Naive thymus-derived CD4-positive, alpha-beta T cell (primary cell): Measurements from ENCODE around the gene RERE. TPM values are rescaled to one million over a fixed set of nuclear protein-coding genes. Genes with fewer than 3 reads are reported as not detected.

ENCODE experiments used
- ATAC-seq: fragments of 150-1000 bp; cut with Tn5 transposase; 2 replicates; pipeline ENCODE4 v1.10.0; 2021; ENCODE audit warnings: mild to moderate bottlenecking, moderate library complexity
- CTCF ChIA-PET: fragments of 350-600 bp; sonication (Branson Sonifier 250); formaldehyde crosslinking; loops from one replicate; lab custom pipeline; 2021; ENCODE audit warnings: antibody characterized with exemption; lab: Charles Lee
- POLR2A ChIA-PET: fragments of 350-600 bp; sonication (Branson Sonifier 250); formaldehyde crosslinking; loops from one replicate; lab custom pipeline; 2021; ENCODE audit warnings: antibody characterized with exemption, inconsistent platforms; lab: Charles Lee
- DNase-seq, 9 donors: peaks; one replicate each; pipeline versions ENCODE4 v3.0.0 to v3.0.0-alpha.2; 2020 to 2022; ENCODE audit warnings: mixed read lengths in 1 of 9
- H3K27ac ChIP-seq: one replicate; pipeline ENCODE4 v1.7.0; 2013; ENCODE audit warnings: mild to moderate bottlenecking, low read depth, low read length, moderate library complexity
- H3K27me3 ChIP-seq, 2 donors: one replicate each; pipeline ENCODE4 v1.7.0; 2013; ENCODE audit warnings: low read length in 2 of 2, mild to moderate bottlenecking in 2 of 2, moderate library complexity in 2 of 2; ENCODE audit not compliant: control insufficient read depth in 2 of 2, insufficient read depth in 2 of 2
- H3K36me3 ChIP-seq, 3 experiments: 1 replicate in 2 of 3; 2 replicates in 1 of 3; pipeline ENCODE4 v1.7.0; 2013; ENCODE audit warnings: low read length in 3 of 3, mild to moderate bottlenecking in 3 of 3, moderate library complexity in 1 of 3; ENCODE audit not compliant: insufficient read depth in 3 of 3, control insufficient read depth in 2 of 3
- H3K4me1 ChIP-seq, 2 donors: one replicate each; pipeline ENCODE4 v1.7.0; 2013; ENCODE audit warnings: low read length in 2 of 2, mild to moderate bottlenecking in 2 of 2, moderate library complexity in 1 of 2; ENCODE audit not compliant: control insufficient read depth in 2 of 2, insufficient read depth in 2 of 2
- H3K4me3 ChIP-seq: 2 replicates; pipeline ENCODE4 v1.7.0; 2013; ENCODE audit warnings: mild to moderate bottlenecking, low read length
- H3K9me3 ChIP-seq, 3 experiments: 1 replicate in 2 of 3; 2 replicates in 1 of 3; pipeline ENCODE4 v1.7.0; 2013; ENCODE audit warnings: low read length in 3 of 3; ENCODE audit not compliant: control insufficient read depth in 2 of 3
- H3K27ac Mint-ChIP-seq, 9 donors: one replicate each; pipeline ENCODE4 v1.8.0; 2020 to 2022; ENCODE audit warnings: mixed read lengths in 9 of 9, mild to moderate bottlenecking in 8 of 9, moderate library complexity in 5 of 9, inconsistent platforms in 2 of 9
- H3K27me3 Mint-ChIP-seq, 5 donors: one replicate each; pipeline ENCODE4 v1.8.0; 2021 to 2022; ENCODE audit warnings: mixed read lengths in 5 of 5, mild to moderate bottlenecking in 1 of 5
- H3K36me3 Mint-ChIP-seq, 5 donors: one replicate each; pipeline ENCODE4 v1.8.0; 2020 to 2022; ENCODE audit warnings: mixed read lengths in 5 of 5, mild to moderate bottlenecking in 3 of 5, inconsistent platforms in 1 of 5
- H3K4me1 Mint-ChIP-seq, 7 donors: one replicate each; pipeline ENCODE4 v1.8.0; 2020 to 2022; ENCODE audit warnings: mixed read lengths in 7 of 7, mild to moderate bottlenecking in 3 of 7, inconsistent platforms in 1 of 7
- H3K4me3 Mint-ChIP-seq, 10 donors: one replicate each; pipeline ENCODE4 v1.8.0; 2020 to 2022; ENCODE audit warnings: mild to moderate bottlenecking in 10 of 10, mixed read lengths in 10 of 10, moderate library complexity in 6 of 10, inconsistent platforms in 2 of 10
- H3K9me3 Mint-ChIP-seq, 11 donors: one replicate each; pipeline ENCODE4 v1.8.0; 2020 to 2022; ENCODE audit warnings: mixed read lengths in 11 of 11, mild to moderate bottlenecking in 4 of 11, inconsistent platforms in 1 of 11, moderate library complexity in 1 of 11
- intact Hi-C, 2 donors: fragments of 100-400 bp; cut with micrococcal nuclease; formaldehyde crosslinking; loops; one replicate each; pipeline ENCODE4 v1.15.1; 2023
- polyA plus RNA-seq, 2 donors: library from polyadenylated mRNA; unstranded; fragments of 300-500 nt; fragmentation: Illumina TruSeq; gene quantifications; one replicate each; pipeline ENCODE4 v1.2.3, GENCODE V29; 2021
- total RNA-seq, 6 experiments: library from RNA in 5 of 6; stranded (reverse) in 5 of 6; gene quantifications; 1 replicate in 5 of 6; 2 replicates in 1 of 6; pipeline ENCODE4 v1.2.3 and lab custom pipeline; 2021 to 2026

Gene RERE
- total and polyA plus RNA-seq, 7 experiments from 2014 or later = 7.3 to 114 (median 106) TPM

GRCh38 chr1:8800416-8800815, 17.0 kb downstream of the RERE start:
- Histone ChIP-seq H3K27me3 (no peaks in the 10 kb centered on the region), H3K4me3 (no peak overlapping the region), H3K36me3 (no peaks in the 10 kb centered on the region), H3K27ac (no peak overlapping the region), H3K4me1 (no peaks in the 10 kb centered on the region), H3K9me3 (no peaks in the 10 kb centered on the region)
- Mint-ChIP-seq H3K4me1 (peaks cover 2 to 17% (median 9%) of the 10 kb centered on the region in 7 donors), H3K9me3 (no peaks in the 10 kb centered on the region), H3K4me3 (no peak overlapping the region), H3K36me3 (peaks cover 0 to 16% (median 5%) of the 10 kb centered on the region in 5 donors), H3K27me3 (no peaks in the 10 kb centered on the region), H3K27ac (no peak overlapping the region)
- ChIA-PET POLR2A (no interaction called here), CTCF (interaction anchor here (0.9 kb wide), 1 partner anchor 16 kb away, joined by 3 read pairs; no protein-coding TSS in a partner anchor)
- DNase-seq (no peak), ATAC-seq (no peak)
- intact Hi-C loops = no loop called here

- peaks cover 2 to 12% (median 7%) of the 10 kb centered on the region in 7 donors for H3K4me1 Mint-ChIP-seq
- CTCF ChIA-PET = no interaction called here
- H3K27ac ChIP-seq = no peak overlapping the region
- intact Hi-C loops = no loop called here
- no peaks in the 10 kb centered on the region for H3K9me3 Mint-ChIP-seq
- no peak for ATAC-seq
- H3K4me3 Mint-ChIP-seq = no peak overlapping the region
- peaks cover 4 to 19% (median 8%) of the 10 kb centered on the region in 5 donors for H3K36me3 Mint-ChIP-seq
- no peaks in the 10 kb centered on the region for H3K9me3 ChIP-seq
- H3K4me1 ChIP-seq = no peaks in the 10 kb centered on the region
- H3K27ac Mint-ChIP-seq = no peak overlapping the region
- no peak for DNase-seq
- no peaks in the 10 kb centered on the region for H3K27me3 Mint-ChIP-seq
- POLR2A ChIA-PET = no interaction called here
- no peaks in the 10 kb centered on the region for H3K27me3 ChIP-seq
- no peaks in the 10 kb centered on the region for H3K36me3 ChIP-seq
- H3K4me3 ChIP-seq = no peak overlapping the region
Measured at GRCh38 chr1:8797216-8797615, 20.2 kb downstream of the RERE start.

- no peak for ATAC-seq
- Histone ChIP-seq H3K9me3 (no peaks in the 10 kb centered on the region), H3K4me1 (no peaks in the 10 kb centered on the region), H3K36me3 (no peaks in the 10 kb centered on the region), H3K27me3 (no peaks in the 10 kb centered on the region), H3K4me3 (no peak overlapping the region), H3K27ac (no peak overlapping the region)
- no peaks in the 10 kb centered on the region for H3K9me3 Mint-ChIP-seq
- H3K36me3 Mint-ChIP-seq = peaks cover 4 to 23% (median 8%) of the 10 kb centered on the region in 5 donors
- peaks cover 2 to 12% (median 7%) of the 10 kb centered on the region in 7 donors for H3K4me1 Mint-ChIP-seq
- ChIA-PET POLR2A (no interaction called here), CTCF (no interaction called here)
- H3K27ac Mint-ChIP-seq = peak overlapping the region in 3 of 9 donors; percentile 21 to 84 (median 59)
- intact Hi-C loops = no loop called here
- DNase-seq = no peak
- no peak overlapping the region for H3K4me3 Mint-ChIP-seq
- no peaks in the 10 kb centered on the region for H3K27me3 Mint-ChIP-seq
Measured at GRCh38 chr1:8796812-8797211, 20.6 kb downstream of the RERE start.

- H3K27ac Mint-ChIP-seq = no peak overlapping the region
- no peaks in the 10 kb centered on the region for H3K9me3 ChIP-seq
- CTCF ChIA-PET = no interaction called here
- no peaks in the 10 kb centered on the region for H3K4me1 ChIP-seq
- no peaks in the 10 kb centered on the region for H3K9me3 Mint-ChIP-seq
- no peak overlapping the region for H3K27ac ChIP-seq
- H3K27me3 Mint-ChIP-seq = no peaks in the 10 kb centered on the region
- peak in 1 of 9 donors; percentile 5 for DNase-seq
- ATAC-seq = no peak
- H3K36me3 Mint-ChIP-seq = peaks cover 4 to 27% (median 8%) of the 10 kb centered on the region in 5 donors
- H3K36me3 ChIP-seq = no peaks in the 10 kb centered on the region
- no peak overlapping the region for H3K4me3 Mint-ChIP-seq
- POLR2A ChIA-PET = no interaction called here
- H3K27me3 ChIP-seq = no peaks in the 10 kb centered on the region
- intact Hi-C loops = loop anchor here in 1 of 2 donors (5.0 kb wide), 1 partner anchor 53 kb away; no protein-coding TSS in a partner anchor
- H3K4me3 ChIP-seq = no peak overlapping the region
- peaks cover 2 to 15% (median 7%) of the 10 kb centered on the region in 7 donors for H3K4me1 Mint-ChIP-seq
Measured at GRCh38 chr1:8794605-8795004, 22.8 kb downstream of the RERE start.

- ATAC-seq (no peak), DNase-seq (no peak)
- Mint-ChIP-seq H3K9me3 (no peaks in the 10 kb centered on the region), H3K36me3 (peaks cover 1 to 32% (median 9%) of the 10 kb centered on the region in 5 donors), H3K27me3 (no peaks in the 10 kb centered on the region), H3K4me3 (no peak overlapping the region), H3K4me1 (peaks cover 1 to 17% (median 8%) of the 10 kb centered on the region in 7 donors), H3K27ac (no peak overlapping the region)
- intact Hi-C loops = loop anchor here in 1 of 2 donors (5.0 kb wide), 1 partner anchor 55 kb away; no protein-coding TSS in a partner anchor
- ChIA-PET POLR2A (interaction anchor here (1.6 kb wide), 1 partner anchor 26 kb away, joined by 4 read pairs; the partner anchor contains the start of gene RERE), CTCF (no interaction called here)
- no peaks in the 10 kb centered on the region for H3K36me3 ChIP-seq
- no peaks in the 10 kb centered on the region for H3K4me1 ChIP-seq
- no peak overlapping the region for H3K27ac ChIP-seq
- no peak overlapping the region for H3K4me3 ChIP-seq
- no peaks in the 10 kb centered on the region for H3K9me3 ChIP-seq
- H3K27me3 ChIP-seq = no peaks in the 10 kb centered on the region
Measured at GRCh38 chr1:8791819-8792218, 25.6 kb downstream of the RERE start.

GRCh38 chr1:8790987-8791386, 26.5 kb downstream of the RERE start:
- POLR2A ChIA-PET = interaction anchor here (1.6 kb wide), 1 partner anchor 26 kb away, joined by 4 read pairs; the partner anchor contains the start of gene RERE
- intact Hi-C loops = loop anchor here in 1 of 2 donors (5.0 kb wide), 1 partner anchor 56 kb away; no protein-coding TSS in a partner anchor
- peaks cover 0 to 12% (median 7%) of the 10 kb centered on the region in 7 donors for H3K4me1 Mint-ChIP-seq
- Histone ChIP-seq H3K4me3 (no peak overlapping the region), H3K4me1 (no peaks in the 10 kb centered on the region), H3K27me3 (no peaks in the 10 kb centered on the region), H3K27ac (no peak overlapping the region), H3K36me3 (no peaks in the 10 kb centered on the region), H3K9me3 (no peaks in the 10 kb centered on the region)
- peaks cover 0 to 28% (median 9%) of the 10 kb centered on the region in 5 donors for H3K36me3 Mint-ChIP-seq
- H3K27me3 Mint-ChIP-seq = no peaks in the 10 kb centered on the region
- H3K27ac Mint-ChIP-seq = no peak overlapping the region
- H3K9me3 Mint-ChIP-seq = no peaks in the 10 kb centered on the region
- no peak overlapping the region for H3K4me3 Mint-ChIP-seq
- CTCF ChIA-PET = no interaction called here
- ATAC-seq = no peak
- no peak for DNase-seq

GRCh38 chr1:8790478-8790877, 27.0 kb downstream of the RERE start:
- intact Hi-C loops = loop anchor here in 1 of 2 donors (5.0 kb wide), 1 partner anchor 57 kb away; no protein-coding TSS in a partner anchor
- Histone ChIP-seq H3K36me3 (no peaks in the 10 kb centered on the region), H3K4me1 (no peaks in the 10 kb centered on the region), H3K4me3 (no peak overlapping the region), H3K27me3 (no peaks in the 10 kb centered on the region), H3K9me3 (no peaks in the 10 kb centered on the region), H3K27ac (no peak overlapping the region)
- Mint-ChIP-seq H3K36me3 (peaks cover 0 to 31% (median 9%) of the 10 kb centered on the region in 5 donors), H3K4me1 (peaks cover 0 to 12% (median 7%) of the 10 kb centered on the region in 7 donors), H3K27ac (no peak overlapping the region), H3K4me3 (no peak overlapping the region), H3K9me3 (no peaks in the 10 kb centered on the region), H3K27me3 (no peaks in the 10 kb centered on the region)
- ATAC-seq (no peak), DNase-seq (no peak)
- POLR2A ChIA-PET = no interaction called here
- CTCF ChIA-PET = no interaction called here
